ENCODE data around the gene COBL.

COBL gene

DNA sequence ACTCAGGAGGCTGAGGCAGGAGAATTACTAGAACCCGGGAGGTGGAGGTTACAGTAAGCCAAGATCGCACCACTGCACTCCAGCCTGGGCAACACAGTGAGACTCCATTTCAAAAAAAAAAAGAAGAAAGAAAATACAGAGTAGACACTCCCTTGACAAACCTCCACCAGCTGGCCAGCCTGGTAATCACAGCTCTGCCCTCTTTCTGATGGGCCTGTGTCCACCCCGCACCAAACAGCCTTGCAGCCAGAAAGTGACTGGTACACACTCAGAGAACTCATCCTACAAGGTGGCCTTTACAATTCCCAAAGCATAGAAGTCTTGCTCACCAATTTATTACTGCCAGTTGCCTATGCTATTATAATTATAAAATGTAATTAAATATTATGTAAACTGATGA lies 66.6 kb downstream of the COBL start:
- no peak for DNase-seq

DNA sequence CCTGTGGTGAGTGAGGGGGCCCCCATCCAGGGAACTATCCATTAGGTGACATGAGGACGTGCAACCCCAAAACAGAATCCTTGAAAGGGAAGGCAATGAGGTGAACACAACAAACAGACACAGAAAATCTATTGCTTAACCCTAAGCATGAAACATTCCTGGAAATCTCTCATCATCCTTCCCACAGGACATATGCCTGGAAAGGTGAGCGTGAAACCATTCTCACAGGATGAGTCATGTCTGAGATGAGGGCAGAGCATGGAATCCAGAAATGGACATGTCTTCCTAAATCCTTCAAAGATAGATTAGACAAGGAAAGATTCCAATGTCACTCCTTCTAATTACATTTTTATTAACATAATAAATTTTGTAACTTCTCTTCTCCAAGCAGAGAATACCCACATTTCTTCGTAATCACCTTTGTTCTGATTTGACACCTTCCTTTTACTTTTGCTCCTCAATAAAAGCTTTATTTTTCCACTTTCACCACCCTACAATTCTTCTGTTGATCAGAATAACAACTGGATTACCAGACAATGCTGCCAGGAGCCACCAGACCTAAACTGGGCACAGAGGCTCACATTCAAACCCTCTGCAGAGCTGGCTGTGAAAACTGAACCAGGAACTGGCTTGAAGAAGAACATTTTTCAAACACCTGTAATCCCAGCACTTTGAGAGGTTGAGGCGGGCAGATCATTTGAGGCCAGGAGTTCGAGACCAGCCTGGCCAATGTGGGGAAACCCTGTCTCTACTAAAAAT lies 67.2 kb downstream of the COBL start:
- DNase-seq, result no peak

DNA sequence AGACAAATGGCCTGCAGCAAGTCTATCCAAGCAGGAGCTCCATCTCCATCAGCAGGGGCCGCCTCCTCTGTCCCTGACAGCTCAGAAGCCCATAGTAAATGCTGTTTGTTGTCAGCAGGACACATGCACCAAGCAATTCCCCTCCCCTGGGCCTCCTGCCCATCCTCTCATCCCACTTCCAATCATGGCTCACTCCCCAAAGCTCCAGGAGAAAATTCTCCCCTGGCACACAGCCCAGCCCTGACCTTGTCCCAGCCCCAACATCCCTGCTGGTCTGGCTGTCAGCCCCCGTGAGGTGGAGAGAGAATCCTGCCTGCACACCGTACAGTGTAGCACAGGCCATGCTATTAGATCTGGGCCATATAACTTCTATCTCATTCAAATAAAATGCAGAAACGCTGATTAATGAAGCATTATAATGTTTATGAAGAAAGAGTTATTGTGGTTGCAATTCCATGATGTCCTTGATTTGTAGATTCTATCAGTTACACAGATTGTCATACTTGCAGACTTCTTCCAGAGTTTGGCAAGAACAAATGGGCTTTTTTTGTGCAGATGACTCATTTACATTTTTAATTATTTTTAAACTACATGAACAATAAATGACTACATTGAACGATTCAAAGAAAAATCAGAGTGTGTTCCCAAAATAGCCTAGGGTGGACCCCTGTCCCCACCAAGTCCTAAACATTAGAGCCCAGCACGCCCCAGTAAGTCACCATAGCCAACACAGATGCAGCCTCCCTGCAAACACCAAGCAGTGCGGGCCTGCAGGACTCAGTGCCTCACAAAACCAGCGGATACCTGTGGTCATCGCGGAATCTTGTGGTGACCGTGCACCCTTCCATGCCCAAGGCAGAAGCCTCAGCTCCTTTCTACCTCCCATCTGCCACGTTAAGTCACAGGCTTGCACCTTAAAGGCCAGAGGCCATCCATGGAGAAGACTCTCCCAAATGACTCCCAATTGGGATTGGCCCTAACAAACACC lies 70.1 kb downstream of the COBL start:
- no peak for DNase-seq

DNA sequence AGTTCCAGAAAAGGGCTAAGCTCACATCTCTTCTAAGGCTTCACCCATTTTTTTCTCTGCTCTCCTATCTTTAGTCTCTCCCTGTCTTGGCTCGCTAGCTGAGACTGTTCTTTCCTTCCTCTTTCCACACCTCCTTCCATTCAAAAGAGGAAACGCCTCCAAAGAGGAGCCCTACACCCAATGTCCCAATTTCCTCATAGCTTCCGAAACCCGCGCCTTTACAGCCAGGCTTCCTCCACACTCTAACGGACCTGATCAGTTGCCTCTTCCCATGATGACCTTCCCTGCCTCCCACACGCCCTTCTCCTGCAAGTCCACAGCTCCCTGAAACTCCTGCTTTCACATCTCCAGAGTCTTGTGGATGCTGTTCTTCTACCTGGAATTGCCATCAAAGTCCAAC lies 71.7 kb downstream of the COBL start:
- DNase-seq, result no peak

DNA sequence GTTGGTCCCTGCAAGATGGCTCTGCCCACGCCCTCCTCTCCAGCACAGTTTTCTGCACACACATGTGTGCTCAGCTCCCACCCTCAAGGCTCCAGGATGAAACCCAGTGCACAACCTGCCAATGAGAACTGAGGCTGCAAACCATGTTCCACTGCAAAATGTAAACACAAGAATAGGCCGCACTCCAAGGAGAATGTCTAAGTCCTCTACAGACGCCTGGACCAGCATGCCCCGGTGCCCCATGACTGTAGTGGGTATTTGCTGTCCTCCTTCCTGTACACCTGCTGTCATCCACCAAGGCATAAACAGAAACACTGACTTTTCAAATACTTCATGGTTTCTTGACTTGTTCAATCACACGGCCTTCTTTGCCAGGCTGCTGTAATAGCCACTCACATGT lies 72.6 kb downstream of the COBL start:
- no peak for DNase-seq

DNA sequence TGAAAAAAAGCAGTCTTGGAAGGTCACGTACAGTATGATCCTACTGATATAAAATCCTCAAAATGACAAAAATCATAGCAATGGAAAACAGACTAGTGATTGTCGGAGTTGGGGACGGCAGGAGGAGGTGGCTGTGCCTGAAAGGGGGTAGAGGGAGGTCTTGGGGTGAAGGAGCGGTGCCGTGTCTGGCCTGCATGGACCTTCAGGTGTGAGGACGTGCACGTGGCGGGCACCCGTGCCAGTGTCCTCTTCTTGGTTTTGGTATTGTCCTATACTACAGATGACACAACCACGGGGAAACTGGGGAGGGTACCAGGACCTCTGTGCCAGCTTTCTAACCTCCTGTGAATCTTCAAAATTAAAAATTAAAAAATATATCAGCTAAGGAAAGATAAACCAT lies 73.0 kb downstream of the COBL start:
- no peak for DNase-seq

DNA sequence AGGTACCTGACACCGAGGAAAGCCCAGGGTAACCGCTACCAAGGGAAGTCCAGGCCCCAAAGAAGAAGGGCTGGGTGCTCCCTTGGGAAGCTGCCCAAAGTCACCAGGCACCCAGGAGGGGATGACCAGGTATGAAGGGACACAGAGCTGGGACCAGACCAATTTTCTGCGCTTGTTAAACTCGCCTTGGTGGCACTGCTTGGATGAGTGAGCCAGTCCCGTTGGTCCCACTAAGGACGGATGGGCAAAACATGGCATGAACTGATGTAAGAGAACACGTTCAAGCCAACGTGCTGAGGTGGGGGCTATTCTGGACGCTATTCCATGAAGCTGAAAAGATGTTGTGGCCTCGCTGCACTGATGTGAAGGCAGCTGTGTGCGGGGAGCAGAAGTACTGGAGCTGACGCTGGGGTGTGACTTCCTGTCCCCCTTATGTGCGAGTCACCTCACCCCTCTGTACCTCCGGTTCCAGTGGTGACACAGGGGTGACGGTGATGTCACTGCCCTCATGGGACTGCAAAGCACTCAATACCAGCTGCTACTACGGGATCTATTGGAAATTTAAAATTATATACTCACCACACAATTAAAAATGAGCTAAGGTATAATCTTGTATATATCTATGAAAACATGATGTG lies 73.6 kb downstream of the COBL start:
- DNase-seq, result no peak

DNA sequence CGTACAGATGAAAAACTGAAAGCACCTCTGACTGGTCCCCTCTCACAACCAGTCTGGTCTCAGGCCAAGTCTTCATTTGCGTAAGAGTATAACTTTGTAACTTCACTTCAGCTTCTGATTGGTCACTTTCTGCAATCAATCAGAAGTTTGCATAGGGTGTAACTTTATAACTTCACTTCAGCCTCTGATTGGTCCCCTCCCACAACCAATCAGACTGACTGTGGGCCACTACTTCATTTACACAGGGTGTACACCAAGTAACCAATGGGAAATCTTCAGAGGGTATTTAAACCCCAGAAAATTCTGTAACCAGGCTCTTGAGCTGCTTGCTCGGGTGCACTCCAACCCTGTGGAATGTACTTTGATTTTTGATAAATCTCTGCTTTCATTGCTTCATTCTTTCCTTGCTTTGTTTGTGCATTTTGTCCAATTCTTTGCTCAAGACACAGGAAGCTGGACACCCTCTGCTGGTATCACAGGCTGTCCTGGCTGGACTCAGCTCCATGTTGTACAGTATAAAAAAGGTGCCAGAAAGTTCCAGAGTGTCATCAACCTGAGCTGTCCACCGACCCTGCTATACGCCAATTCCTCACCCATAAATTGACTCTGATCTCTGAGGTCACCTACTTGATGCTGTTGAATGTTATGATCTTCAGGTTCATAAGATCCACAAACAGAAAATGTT lies 74.5 kb downstream of the COBL start:
- no peak for DNase-seq

DNA sequence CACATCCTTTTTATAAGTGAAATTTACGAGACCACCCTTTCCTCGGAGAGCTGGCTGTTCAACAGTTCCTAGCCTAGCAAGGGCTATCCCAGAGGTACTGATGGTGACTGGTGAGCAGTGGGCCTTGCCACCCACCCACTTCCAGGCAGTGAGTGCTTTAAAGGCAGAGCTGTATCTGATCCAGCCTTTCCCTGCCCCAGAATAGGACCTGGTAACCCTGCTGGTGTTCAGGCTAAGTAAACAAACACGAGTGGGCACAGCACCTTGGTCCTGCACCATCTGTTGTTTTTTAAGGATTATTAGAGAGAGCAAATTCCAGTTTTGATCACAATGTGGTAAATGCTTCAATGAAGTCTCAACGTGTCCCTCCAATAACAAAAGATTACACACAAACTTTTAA lies 75.7 kb downstream of the COBL start:
- no peak for DNase-seq

DNA sequence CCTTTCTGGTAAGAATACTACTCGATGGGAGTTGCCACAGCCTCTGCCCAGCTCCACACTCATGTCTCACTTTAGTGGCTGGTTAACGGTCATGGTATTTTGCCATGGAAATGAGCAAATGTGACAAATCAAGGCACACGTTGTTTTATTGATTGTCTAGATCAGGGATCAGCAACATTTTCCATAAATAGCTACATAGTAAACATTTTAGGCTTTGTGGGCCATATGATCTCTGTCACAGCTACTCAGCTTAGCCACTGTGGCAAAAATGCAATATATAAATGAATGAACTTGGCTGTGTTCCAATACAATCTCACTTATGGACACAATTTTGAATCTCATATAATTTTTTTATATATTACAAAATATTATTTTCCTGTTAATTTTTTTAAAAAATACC lies 76.9 kb downstream of the COBL start:
- no peak for DNase-seq

DNA sequence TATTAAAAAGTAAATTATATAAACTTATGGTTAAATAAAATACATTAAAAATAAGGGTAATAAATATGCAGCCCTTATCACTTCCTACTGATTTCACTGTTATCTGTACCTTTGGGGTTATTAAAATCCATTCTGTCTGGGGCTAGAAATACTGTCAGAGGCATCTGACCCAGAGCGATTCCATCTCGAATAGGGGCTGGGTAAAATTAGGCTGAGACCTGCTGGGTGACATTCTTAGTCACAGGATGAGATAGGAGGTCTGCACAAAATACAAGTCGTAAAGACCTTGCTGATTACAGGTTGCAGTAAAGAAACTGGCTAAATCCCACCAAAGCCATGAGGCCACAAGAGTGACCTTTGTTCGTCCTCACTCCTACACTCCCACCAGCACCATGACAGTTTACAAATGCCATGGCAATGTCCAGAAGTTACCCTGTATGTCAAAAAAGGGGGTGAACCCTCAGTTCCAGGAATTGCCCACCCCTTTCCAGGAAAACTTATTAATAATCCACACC lies 77.6 kb downstream of the COBL start:
- no peak for DNase-seq

DNA sequence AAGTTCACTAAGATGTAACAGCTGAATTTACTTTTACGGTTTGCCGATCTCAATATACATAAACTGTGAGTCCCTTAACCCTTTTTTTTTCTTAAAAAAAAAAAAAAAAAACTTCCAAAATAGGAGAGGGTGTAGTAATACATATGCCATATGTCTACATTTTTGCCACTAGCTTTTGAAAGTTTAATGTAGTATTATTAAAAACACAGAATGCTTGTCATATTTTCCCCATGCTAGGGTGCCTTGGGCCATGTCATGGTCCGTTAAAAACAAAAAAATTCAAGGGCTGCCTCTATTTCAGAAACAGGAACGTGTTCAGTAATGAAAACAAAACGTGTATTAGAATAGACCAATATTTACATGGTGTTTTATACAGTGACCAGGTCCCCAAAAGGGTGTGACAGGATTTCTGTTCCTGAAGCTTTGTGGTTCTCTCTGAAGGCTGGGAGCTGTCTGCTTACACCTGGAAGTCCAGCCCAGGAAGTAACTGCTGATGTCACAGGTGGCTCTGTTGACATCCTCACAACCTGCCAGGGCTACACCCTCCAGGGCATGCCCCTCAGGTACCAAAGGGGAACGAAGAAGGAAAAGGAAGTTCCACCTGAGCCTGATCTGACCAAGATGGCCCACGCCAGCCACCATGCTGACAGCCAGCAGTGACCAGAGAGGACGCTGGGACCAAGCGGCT lies 79.0 kb downstream of the COBL start:
- no peak for DNase-seq

DNA sequence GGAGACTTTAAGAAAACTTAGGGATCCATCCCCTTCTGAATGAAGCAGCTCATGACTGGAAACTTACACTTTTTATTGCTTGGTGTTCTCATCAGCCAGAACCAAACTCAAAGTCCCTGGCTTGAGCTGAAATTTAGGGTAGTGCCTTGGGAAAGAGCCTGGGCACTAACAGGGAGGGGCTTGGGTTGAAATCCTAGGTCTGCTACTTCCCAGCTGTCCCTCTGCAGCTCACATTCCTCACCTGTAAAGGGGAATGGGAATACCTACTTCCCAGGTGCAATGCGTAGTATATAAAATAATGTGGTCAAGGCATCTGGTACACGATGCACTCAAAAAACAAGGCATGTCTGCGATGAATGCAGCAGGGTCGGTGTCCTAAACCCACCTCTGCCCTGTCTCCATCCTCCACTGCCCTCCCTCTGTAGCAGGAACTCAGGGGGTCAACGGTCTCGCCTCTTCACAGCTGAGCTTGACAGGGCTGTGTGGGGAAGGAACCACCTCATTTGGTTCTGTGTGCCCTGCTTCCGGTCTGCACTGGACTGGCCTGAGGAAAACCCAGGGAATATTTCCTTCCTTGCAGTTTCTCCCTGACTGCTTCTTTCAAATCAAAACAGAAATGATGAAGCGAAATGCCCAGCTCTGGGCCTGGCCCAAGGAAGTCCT lies 80.0 kb downstream of the COBL start:
- no peak for DNase-seq

DNA sequence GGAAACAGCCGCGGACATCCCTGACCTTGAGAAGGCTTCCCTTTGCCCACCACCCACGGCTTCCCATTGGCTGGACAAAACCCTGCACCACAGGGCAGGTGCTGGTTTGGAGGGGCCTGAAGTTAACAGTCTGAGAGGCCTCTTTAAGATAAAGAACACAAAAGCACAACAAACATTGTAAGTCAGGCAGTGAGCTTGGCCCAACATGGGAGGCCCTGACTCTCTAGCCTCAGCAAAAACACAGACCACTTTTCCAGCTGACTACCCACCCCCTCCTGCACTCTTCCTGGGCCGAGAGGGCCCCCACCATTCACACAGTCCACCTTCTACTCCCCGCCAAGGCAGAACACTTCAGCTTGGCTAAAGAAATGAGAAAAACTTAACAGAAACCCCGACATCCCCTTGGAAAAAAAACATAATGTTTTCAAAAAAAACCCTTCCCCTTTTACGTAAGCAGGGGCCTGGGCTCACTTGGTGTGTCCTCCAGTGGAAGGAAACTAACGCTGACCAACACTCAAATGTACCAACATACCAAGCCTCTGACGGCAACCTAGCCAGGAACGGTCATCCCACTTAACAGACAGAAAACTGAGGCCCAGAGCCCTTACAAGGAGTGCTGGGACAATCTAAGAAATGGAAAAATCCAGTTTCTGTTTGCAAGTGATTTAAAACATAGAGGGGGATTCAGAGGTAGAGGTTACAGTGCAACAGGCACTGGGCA lies 80.9 kb downstream of the COBL start:
- DNase-seq, result no peak

DNA sequence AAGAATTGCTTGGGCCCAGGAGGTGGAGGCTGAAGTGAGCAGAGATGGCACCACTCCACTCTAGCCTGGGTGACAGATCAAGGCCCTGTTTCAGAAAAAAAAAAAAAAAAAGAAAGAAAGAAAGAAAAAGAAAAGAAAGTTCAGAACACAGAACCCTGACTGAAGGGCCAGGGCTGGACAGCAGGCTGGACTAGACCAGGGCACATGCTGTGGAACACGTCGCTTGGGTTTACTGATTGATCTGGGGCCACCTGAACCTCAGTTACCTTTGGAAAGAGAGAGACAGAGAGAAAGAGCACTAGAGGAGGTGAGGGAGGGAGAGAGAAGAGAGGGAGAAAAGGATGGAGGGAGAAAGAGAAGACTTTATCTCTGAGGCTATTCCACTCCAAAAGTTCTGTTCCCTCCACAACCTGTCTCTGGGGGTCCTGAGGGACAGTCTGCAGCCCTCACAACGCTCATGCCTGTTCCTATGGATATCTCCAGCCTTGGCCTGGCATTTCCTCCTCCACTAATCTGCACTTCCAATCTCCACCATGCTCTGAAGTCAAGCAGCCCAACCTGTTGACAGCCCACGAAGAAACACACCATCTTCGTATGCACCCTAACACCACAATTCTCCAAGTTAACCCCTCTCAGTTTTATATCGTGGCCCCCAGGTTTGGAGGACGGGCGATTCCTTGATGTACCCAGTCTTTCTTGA lies 81.8 kb downstream of the COBL start:
- DNase-seq, result no peak

DNA sequence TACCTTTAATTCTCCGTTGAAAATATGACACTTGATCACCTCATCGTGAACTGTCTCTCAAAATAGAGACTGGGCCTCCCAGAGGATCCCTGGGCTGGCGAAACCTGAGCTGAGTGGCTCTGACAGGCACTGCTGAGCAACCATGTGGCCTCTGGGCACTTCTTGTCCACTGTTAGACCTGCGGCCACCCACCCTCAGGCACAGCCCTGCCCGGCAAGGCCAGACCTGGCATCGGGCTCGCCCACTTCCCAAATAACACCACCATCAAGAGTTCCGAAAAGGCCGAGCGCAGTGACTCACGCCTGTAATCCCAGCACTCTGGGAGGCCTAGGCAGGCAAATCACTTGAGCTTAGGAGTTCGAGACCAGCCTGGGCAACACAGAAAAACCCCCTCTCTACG lies 82.5 kb downstream of the COBL start:
- no peak for DNase-seq

DNA sequence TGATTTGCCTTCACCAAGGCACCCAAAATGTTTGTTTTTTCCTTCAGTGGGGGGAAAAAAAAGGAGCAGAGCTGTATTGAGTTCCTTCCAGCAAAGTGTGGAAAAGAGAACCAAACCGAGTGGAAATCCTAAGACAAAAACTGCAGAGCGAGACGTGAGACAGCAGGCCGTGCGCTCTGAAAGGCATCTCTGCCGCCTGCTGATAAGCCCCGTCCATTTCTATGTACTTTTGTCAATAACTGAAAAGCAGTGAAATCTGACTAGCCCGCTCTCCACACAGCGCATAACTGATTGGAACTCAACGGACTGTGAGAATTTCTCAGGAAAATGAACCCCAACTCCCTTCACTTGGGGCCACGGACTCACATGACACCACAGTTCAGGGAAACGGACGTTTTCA lies 83.2 kb downstream of the COBL start:
- DNase-seq, result peak; percentile 21

DNA sequence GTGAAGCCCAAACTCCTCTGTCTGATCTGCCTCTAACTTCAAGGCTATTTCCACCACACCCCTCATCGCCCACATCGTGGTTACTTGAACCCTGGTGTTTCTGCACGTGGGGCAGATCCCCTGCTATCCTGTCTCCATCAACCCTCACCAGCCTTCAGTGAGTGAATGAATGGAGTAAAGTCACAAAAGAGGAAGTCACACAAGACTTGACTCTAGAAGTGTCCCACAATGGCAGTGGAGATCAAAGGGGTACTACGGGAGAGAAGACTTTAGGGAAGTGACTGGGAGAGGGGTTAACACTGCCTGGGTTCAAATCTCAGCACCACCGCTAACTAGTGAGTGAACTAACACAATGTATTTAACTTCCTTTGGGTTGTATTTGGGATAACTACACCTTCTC lies 85.9 kb downstream of the COBL start:
- DNase-seq, result peak; percentile 13

DNA sequence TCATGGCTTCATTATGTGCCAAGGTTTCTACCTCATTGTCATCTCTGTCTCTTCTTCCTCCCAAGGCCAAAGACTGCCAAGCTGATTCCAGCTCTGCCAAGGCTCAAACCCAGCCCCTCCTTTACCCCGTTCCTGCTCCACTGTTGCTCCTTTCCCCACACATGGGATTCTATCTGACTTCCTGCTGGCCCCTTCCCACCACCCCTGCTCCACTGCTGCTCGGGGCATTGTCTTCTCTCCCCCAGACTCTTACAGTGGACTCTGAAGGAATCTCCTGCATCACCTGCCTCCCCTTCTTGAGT lies 86.3 kb downstream of the COBL start:
- DNase-seq, result no peak

DNA sequence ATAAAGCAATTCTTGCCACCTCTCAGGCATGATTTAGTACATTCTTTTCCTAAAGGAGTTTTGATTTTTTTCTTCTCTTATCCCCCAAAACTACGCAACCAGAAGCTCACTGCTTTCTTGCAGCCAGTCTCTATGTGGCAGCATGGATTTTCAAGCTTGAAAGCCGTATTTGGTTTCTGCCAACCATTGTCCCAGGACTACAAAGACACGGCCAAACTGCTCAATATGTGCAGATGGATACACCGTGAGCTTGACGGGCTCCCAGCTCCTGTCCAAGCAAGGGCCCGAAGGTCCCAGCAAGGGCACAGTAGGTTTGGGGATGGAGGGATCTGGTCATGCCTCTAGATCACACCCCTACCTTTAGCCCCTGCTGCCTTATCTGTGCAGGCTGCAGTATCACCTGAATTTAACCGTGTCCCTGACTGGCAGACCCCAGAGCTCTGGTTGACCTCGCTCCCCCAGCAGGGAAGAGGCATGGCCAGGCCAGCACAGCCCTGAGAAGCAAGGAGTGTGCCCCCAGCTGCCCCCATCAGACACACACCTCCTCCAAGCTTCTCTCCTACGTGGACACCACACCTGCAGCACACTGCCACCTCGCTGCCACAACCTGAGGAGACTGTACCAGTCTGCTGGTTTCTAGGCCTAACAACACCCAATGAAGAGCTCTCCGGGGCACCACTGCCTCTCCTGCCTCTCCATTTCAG lies 86.8 kb downstream of the COBL start:
- no peak for DNase-seq

Data from OCI-M1 (cell line).